Measurements from ENCODE around the gene MRPL44.

DNA sequence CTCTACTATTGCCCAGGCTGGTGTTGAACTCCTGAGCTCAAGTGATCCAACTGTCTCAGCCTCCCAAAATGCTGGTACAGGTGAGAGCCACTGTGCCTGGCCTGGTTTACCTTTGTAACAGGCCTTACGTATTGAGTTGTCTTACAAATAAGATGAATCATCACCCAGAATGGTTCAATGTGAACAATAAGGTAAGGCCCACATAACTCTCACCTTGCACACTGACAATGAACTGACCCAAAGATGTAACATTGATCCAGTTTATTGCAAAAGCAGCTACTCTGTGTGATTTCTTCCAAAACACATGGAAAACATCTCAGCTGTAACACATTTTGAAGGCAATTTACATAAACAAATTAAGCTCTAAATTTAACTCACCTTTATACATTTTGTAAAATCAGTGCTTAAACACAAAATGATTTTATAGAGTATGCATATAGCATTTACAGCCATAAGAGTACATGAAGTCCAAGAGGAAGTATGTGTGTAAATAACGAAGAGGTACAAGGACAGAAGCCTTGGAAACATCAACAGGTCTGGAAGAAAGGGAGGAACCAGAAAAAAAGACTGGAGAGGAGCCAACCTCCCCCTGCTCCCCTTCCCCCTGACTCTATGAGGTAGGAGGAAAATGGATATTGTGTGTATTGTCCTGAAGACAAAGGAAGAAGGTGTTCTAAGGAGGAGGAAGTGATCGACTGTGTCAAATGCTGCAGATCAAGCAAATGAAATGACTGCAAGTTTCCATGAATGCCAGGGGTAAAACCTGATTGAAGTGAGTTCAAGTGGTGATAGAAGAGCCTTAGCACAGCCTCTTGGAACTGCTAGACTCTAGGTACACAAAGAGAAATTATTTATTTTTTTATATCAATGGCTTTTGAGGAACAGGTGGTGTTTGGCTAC, 6.6 kb upstream of the MRPL44 start:
- TF ChIP-seq, protein P1, sequence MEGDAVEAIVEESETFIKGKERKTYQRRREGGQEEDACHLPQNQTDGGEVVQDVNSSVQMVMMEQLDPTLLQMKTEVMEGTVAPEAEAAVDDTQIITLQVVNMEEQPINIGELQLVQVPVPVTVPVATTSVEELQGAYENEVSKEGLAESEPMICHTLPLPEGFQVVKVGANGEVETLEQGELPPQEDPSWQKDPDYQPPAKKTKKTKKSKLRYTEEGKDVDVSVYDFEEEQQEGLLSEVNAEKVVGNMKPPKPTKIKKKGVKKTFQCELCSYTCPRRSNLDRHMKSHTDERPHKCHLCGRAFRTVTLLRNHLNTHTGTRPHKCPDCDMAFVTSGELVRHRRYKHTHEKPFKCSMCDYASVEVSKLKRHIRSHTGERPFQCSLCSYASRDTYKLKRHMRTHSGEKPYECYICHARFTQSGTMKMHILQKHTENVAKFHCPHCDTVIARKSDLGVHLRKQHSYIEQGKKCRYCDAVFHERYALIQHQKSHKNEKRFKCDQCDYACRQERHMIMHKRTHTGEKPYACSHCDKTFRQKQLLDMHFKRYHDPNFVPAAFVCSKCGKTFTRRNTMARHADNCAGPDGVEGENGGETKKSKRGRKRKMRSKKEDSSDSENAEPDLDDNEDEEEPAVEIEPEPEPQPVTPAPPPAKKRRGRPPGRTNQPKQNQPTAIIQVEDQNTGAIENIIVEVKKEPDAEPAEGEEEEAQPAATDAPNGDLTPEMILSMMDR (conservative IDR thresholded peaks at IDR 0.05; ENCODE audit: low read length) = no peak
- TF ChIP-seq EZH2phosphoT487 (IDR thresholded peaks at IDR 0.05; ENCODE audit: borderline replicate concordance) = no peak
